ENCODE data around the gene SUPT20HL2.

- TF ChIP-seq EZH2phosphoT487 (IDR thresholded peaks at IDR 0.05; ENCODE audit: insufficient read depth, low read depth): no peak
- no peak for TF ChIP-seq EZH2 (IDR thresholded peaks at IDR 0.05; ENCODE audit: insufficient read depth, poor library complexity, severe bottlenecking)
Measured at GRCh38 chrX:24317567-24317966, 3.7 kb upstream of the SUPT20HL2 start.

All from GM23248 (cell line).